Posterior vena cava (tissue), 2 donors: Measurements from ENCODE around the gene TSPAN11. TPM values are rescaled to one million over a fixed set of nuclear protein-coding genes. Genes with fewer than 3 reads are reported as not detected.

Source experiments
- DNase-seq: peaks from one replicate; pipeline ENCODE4 v3.0.0-alpha.2; 2020; ENCODE audit warnings: low spot score
- intact Hi-C, 2 donors: fragments of 100-400 bp; cut with DNase I; formaldehyde crosslinking; loops; one replicate each; pipeline versions ENCODE4 v1.14.1 to v1.14.2; 2022 to 2023
- total RNA-seq, 2 donors: library from RNA; stranded (reverse); fragmentation: NEBNext Ultra II Directional; extraction: Animal tissue kit (Norgen Biotek cat#: 25700); gene quantifications; one replicate each; pipeline ENCODE4 v1.2.1, GENCODE V29; 2021
- donor health status: DM: yes; HTN: yes; CAD: no.
- donor health status: DM: yes; HTN: yes; CAD: no.

The TSPAN11 gene
- total RNA-seq, 2 donors from 2014 or later = 2.7 to 3.6 TPM

DNA sequence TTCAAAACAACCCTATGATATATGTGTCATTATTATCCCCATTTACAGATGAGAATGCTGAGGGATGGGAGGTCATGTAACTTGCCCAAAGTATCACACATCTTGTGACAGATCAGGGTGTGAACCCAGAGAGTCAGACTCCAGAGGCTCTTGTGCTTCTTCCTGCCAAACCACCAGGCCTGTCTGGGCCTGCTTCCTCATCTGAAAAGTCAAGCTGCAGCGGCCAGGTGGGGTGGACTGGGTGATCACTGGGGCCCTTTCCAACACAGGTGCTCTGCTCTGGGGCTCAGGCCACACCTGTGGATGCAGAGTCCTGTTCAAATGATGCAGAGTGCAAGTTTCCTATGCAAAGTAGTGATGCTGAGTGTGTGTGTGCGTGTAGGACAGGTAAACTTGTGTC, 26.7 kb downstream of the TSPAN11 start:
- intact Hi-C loops = no loop called here
- no peak for DNase-seq

DNA sequence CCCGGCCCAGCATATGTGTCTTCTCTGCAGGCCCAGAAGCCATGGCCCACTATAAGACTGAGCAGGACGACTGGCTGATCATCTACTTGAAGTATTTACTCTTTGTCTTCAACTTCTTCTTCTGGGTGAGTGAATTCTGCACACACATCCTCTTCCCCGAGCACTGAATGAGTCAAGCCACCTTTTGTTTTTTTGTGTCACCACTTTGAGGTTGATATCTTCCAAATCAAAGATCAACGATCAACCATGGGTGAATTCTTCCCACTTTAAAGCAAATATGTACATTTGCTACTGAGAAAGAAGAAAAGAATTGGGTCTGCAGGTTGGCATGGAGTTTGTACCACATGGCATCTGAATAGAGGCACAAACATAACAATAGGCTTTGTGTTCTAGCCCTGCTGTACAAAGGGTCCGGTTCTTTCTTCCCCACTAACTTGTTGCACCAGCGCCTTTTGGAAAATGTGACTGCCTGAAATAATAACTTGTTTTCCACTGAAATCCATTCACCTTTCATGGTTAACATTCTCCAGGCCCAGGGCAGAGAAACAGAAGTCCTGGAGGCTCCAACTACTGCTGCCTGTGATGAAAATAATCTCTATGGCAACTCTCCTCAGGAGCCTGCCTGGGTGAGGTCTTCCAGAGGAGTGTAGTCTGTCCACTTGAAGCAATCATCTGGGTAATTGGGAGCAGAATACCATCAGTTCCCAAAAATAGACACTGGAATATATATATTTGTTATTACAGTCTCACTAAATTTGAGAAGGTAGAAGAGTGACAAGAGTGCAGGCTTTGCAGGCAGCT, 27.6 kb downstream of the TSPAN11 start:
- DNase-seq = no peak
- intact Hi-C loops = no loop called here

DNA sequence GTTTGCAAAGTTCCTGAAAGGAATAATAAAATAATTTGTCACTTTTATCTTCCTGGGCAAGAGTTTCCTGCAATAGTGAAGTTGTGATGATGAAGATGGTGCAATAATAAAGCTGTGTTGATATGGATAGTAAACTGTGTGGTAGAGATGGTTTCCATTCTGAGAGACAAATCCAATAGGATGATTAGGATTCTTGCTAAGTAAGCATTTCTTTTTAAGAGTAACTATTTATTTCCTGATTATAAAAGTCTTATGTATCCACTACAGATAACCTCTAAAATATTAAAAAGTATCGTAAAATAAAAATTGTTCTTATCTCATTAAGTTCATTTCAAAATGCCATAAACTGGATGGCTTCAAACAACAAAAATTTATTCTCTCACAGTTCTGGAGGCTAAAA, 28.7 kb downstream of the TSPAN11 start:
- intact Hi-C loops = no loop called here
- no peak for DNase-seq

DNA sequence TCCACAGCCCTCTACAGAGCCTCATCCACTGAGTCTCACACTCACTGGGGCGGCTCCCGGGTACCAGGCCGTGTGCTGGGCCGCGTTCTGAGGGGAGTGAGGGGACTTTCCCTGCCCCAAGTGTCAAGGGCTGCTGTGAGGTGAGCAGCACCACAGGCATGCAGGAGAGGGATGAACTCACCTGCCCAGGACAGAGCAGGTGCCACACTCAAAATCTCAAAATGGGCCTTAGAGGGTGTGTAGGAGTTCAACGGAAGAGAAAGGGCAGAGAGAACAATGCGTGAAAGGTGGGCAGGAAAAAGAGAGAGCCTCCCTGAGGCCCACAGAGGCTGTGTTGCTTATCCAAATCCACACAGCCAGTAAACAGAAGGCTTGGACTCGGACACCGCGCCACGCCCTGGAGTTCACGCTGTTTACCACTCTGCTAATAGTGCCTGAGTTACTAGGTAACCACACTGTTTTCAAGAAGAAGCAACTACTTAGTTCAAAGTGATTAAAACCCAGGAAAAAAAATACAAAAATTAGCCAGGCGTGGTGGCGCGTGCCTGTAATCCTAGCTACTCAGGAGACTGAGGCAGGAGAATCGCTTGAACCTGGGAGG, 32.7 kb downstream of the TSPAN11 start:
- intact Hi-C loops = no loop called here
- no peak for DNase-seq

DNA sequence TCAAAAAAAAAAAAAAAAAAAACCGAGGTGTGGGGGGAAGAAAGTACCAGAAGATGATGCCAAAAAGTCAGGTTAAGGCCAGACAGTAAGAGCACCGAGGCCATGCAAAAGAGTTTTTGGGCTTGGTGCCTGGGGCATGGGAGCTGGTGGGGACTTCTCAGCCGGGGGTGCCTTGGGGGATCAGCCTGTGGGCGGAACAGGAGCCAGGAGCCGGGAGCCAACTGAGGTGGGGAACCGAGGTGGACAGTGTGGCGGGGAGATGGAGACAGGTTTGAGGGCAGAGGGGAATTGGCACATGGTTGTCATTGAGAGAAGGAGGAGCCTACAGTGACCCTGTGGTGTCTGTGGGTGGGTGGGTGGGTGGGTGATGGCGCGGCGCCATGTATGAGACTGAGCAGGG, 33.2 kb downstream of the TSPAN11 start:
- DNase-seq = no peak
- intact Hi-C loops = no loop called here

DNA sequence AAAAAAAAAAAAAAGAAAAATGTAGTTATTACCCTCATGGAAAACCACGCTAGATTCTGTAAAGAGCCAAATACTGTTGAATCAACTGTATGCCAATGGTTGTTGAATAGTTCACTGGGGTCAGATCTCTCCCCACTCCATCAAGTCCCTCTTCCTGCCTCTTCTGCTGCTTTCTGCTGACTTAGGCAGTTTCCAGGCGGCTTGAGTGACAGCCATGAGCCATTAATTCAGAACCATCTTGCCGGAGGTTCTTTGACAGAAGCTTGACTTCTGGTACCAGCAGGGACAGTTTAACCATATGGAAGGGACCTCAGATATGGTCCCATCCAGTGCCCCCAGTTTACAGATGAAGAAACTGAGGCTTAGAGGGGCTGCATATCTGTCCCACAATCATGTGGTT, 34.5 kb downstream of the TSPAN11 start:
- intact Hi-C loops = no loop called here
- no peak for DNase-seq

DNA sequence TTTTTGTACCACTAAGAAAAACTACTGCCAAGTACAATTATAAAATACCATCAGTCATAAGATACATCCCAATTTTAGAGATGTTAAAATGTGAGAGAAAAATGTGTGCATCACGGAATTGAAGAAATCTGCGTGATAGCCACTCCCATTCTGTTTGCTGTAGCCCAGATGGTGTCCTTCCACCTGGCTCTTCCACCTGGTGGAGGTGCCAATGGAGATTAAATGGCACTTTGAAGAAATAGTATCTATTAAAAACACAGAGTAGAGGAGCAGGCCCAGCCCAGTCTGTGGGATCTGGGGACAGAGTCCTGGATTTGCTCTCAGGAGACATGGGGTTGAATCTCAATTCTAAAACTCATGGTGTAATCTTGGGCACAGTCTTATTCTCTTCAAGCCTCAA, 35.5 kb downstream of the TSPAN11 start:
- peak; percentile 31 for DNase-seq
- intact Hi-C loops = no loop called here

DNA sequence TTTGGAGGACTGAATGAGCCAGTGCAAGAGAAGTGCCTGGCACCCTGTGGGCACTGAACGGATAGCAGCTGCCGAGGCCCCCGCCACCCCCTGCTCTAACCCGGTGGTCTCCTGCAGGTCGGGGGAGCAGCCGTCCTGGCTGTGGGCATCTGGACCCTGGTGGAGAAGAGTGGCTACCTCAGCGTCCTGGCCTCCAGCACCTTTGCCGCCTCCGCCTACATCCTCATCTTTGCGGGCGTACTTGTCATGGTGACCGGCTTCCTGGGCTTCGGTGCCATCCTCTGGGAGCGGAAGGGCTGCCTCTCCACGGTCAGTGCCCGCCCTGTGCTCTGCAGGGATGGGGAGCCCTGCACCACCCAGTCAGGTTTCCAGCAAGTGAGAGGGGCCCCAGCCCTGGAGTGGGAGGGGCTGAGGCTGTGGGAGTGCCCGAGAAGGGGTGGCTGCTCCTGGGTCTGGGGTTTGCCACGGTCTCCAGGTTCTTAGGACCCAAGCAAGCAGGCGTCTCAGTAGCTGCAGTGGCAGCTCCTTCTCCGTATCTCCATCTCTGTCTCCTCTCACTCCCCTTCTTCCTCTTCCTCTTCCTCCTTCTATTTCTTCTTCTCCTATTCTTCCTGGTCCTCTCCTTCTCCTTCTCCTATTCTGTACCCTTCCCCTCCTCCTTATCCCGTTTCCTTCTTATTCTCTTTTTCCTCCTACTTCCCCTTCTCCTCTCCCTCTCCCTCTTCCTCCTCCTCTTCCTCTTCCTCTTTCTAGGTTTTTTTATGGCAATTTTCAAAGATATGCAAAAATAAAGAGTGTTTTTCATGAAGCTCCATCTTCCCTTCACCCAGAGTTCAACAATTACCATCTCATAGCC, 37.4 kb downstream of the TSPAN11 start:
- intact Hi-C loops = no loop called here
- DNase-seq = no peak

DNA sequence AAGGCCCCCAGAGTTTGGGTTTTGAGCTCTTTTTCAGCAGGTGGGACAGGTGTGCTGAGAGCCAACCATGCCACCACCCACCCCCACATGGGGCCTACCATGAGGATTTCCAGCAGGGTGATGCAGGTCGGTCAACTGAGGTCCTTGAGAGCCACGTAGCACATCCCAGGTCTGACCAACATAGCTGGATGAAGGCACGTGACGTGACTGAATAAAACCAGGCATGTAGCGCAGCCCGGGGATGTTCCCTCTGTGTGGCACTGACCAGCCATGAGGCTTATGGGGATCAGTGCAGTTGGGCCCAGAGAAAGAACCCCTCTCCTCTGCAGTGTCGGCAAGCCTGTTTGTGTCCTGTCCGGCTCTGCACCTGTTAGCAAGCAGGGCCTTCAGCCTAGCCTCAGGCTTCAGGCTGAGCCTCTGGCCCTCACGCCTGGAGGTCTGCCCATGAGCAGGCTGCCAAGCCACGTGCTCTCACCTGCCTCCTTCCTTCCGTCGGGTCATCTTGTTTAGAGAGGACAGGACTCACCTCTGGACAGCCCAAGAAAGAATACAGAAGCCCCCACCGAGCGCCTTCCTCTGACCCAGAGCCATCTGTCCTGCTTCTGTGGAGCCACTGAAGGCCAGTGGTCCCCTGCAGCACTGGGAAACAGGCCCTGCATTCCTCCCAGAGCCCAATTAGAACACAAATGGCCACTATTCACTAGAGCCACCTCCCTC, 38.5 kb downstream of the TSPAN11 start:
- no peak for DNase-seq
- intact Hi-C loops = no loop called here

DNA sequence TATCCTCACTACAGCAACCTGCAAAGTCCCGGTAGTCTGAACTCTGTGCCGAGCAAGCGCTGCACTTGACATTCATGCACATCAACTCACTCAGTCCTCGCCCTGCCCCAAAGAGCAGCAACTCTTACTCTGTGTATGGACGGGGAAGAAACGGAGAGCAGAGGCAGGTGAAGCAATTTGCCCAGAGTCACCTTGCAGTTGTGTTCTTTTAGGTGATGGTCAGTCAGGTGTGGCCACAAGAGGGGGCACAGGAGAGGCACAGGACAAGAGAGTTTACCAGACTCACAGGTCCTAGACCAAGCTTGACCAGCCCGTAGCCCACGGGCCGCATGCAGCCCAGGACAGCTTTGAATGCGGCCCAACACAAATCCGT, 39.1 kb downstream of the TSPAN11 start:
- no peak for DNase-seq
- intact Hi-C loops = no loop called here

DNA sequence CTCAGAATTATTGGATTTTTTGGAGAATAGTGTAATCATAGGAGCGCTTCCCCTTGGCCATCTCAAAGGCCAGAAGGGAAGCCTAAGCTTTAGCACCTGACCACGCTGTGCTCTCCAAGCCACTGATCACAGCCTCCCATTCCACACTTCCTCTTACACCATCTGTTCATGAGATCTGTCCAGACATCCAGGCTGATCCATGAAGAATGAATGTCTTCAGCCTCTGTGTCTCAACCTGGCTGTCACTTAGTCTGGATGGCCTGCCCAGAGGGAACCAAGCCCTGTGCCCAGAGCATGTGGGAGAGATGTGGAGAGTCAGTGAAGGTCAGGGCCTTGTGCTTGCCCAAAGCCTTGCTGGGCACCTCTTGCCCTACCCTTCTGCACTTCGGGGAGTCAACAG, 40.5 kb downstream of the TSPAN11 start:
- intact Hi-C loops = no loop called here
- no peak for DNase-seq

DNA sequence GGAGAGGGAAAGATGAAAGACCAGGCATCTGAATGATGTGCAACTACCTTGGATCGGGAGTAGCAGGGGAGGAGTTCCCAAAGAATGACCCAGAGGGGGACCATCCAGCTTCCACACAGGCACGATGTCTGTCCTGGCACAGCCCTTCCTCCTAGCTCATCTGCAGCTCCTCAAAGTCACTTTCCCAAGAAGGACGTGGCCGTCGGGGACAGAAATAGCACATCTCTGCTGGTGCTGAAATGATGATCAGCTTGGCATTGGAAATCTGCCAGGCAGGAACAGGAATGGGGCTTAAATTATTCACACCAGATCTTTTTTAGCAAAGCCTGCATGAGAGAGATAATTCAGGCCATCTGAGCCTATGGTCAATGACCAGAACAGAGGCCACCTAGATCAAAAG, 41.7 kb downstream of the TSPAN11 start:
- intact Hi-C loops = no loop called here
- no peak for DNase-seq

DNA sequence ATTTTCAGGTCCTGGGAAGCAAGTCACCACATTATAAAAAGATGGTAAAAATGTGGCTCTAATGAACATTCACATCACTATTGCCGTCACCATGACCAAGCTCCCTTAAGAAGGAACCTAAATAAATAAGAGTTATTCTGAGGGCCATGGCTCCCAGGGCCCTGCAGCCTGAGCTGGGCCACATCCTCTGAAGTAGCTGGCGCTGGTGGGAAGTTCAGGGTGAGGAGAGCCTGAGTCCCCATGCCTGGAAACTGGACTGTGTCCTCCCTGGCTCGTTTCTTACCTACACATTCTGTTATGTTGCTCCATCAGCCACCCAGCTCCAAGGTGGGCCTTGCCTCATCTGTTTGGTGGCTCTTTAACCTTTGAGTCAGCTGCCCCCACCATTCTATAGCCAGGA, 42.5 kb downstream of the TSPAN11 start:
- no peak for DNase-seq
- intact Hi-C loops = no loop called here

DNA sequence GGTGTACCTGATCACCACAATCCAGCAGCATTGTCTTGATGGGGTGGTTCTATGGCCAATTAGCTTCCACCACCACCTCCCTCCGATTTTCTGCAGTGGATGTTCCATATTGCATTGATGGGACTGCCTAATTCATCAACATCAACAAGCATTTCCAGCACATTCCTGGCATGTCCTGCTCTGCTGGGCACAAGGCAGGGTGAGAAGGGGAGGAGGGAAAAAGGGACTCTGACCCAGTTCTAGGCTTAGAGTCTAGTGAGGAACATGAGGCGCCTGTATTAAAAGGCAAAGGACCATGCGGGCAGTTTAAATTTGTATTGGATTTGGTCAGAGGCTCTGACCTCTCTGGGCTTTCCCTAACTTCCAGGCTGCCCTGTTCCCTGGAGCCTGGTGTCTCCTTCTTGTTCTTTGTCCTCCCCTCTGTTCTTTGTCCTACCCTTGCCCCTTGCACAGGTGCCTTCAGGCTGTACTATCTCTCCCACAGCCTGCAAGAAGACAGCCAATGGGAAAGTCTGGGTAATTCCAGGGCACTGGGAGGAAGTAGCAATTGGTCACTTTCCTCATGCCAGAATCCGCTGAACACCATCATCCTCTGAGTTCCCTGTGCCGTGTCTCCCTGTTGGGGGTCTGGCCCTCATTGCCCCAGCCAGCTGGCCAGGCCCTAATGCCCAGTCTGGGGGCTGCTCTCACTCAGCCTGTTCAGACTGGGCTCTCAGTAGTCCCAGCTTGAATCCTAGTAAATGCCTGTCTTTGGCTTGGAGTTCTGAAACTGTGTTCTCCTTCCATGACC, 43.3 kb downstream of the TSPAN11 start:
- no peak for DNase-seq
- intact Hi-C loops = no loop called here

DNA sequence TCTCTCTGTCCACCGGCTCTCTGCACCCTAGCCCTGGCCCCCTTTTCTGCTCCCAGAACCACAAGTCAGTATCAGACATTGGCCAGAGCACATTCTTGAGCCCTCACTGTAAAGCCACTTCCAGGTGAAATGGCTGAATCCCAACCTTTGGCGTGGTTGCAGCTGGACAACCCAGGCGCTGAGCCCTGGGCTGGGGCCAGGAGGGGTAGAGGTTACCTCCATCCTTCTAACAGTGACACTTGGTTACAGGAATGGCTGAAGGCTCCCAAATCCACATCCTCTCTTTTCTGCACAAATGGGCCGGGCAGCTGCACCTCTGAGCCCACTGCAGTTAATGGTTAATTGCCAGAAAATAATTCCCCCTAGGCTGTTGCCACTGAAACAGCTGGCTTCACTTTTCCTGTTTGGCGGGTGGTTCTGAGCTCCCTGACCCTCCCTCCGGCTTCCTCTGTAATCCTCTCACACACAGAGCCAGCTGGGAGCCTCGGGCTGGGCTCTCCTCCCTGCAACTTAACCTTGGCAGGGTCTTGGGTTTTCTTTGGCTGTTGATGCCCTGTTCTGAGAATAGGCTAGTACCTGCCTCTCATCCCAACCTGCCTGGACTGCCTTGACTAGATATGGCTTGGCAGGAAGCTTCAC, 44.1 kb downstream of the TSPAN11 start:
- intact Hi-C loops = no loop called here
- no peak for DNase-seq

DNA sequence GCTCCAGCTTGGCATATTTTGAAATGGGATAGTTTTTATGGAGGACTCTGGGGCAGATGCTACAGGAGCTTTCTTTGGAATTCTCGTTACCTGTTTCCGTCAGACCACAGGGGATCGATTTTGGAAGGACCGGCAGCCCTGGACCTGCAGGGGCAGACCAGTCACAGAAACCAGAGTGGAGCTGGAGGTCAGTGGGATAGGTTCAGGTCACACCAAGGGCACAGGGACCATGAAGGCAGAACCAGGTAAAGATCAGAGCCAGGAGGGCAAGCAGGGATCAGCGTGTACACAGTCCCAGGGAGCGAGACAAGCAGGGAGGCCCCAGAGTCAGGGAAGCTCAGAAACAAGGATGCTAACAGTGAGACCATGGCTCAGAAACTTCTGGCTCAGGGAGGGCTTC, 45.5 kb downstream of the TSPAN11 start:
- intact Hi-C loops = no loop called here
- DNase-seq = no peak

DNA sequence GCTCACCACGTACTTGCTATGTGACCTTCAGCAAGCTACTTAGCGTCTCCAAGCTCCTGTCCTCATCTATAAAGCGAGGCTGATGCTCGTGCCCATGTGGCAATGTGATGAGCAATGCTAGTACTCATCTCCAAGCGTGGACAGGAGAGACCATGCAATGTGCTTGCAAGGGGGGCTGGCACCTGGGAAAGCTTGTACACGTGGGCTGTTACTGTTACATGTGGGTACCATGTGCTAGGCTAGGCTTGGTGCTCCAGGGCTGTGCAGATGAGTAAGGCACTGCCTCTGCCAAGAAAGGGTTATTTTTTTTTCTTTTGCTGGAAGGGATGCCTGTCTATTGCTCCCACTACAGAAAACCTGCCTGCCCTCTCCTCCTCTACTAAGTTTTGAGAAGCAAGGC, 46.6 kb downstream of the TSPAN11 start:
- DNase-seq = no peak
- intact Hi-C loops = no loop called here

DNA sequence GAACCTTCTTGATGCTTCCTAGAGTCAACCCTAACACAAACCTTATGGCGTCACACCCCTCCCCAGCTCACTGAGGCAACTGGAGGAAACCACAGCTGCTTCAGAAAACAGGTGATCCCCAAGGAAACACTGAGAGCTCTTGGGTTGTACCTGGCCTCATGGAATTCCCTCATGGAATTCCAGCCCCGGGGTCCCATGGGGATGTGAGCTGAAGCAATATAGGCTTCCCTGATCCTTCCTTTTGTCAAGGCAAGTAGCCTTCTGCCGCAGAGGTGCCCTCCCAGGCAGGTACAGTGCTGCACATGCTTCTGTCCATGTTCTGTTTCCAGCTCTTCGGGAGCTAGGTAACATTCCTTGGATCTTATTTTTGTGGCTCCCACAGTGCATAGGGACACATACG, 47.3 kb downstream of the TSPAN11 start:
- no peak for DNase-seq

More for the DNA sequence above, 47.3 kb downstream of the TSPAN11 start:
- intact Hi-C loops = no loop called here
